ENCODE results near the gene DLGAP5.

Gene DLGAP5

DNA sequence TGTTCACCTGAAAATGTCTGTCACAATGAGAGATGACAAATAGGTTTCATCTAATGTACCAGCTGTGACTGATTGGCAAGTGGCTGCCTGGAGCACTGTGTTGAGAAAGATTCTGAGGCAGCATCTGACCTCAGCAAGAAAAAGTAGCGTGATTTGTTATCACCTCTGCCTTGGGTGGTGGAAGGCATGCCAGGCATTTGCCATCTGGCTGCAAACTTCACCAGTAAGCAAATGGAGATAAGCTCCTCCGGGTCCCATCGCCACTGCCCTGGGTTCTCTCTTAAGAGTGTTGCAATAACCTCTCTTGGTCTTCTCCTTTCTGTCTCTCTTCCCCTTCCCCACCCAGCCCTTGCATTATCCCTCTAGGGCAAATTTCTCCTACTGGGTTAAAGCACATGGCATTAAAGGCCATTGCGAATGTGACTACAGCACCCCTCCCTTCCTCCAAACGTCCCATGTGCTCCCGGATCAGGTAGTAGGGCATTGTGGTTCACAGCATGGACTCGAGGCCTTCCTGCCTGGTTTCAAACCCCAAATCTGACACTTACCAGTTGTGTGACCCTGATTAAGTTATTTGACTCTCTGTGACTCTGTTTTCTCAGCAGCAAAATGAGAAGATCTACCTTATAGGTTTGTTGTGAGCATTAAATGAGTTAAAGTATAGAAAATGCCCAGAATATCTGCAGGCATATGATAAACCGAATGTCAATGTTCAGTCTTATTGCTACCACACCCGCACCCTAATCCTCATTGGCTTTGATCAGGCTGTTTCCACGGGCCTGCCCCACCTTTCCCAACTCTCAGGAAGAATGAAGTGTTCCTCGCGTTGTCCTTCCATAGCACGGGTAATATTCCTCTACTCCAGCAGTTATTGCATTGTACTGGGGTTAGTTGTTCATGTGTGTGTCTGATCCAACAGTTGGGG, 70.6 kb downstream of the DLGAP5 start:
- H3K27ac Mint-ChIP-seq = no peak overlapping the region
- peaks cover 25% of the 10 kb centered on the region for H3K4me1 Mint-ChIP-seq
- H3K4me3 Mint-ChIP-seq = no peak overlapping the region
- H3K36me3 Mint-ChIP-seq = no peaks in the 10 kb centered on the region
- DNase-seq = no peak
- no peaks in the 10 kb centered on the region for H3K9me3 Mint-ChIP-seq
- CTCF ChIA-PET = no interaction called here
- peaks cover 60% of the 10 kb centered on the region for H3K27me3 Mint-ChIP-seq

DNA sequence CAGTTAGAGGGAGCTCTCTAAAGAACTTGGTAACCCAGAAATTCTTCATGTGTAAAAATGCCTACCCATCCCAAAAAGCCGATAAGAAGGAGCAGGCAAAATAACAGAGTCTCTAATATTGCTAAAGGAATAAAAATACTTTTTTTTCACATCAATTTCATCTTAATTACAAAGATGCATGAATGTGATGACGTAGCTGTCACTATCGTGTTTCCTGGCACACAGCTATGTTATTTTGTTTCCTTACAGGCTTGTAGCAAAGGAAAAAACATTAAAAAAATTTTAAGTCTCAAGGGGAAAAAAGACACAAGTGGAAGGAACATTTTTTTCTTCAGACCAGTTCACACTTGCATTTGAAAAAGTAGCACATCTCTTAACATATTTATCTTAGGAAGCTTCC, 72.6 kb downstream of the DLGAP5 start:
- CTCF ChIA-PET = interaction anchor here (0.7 to 2.1 kb wide), 4 partner anchors 9 to 46 kb away, joined by 3 to 5 read pairs (median 4); no protein-coding TSS in a partner anchor
- Mint-ChIP-seq H3K27ac (no peak overlapping the region), H3K36me3 (no peaks in the 10 kb centered on the region), H3K4me1 (peaks cover 8% of the 10 kb centered on the region), H3K27me3 (peaks cover 54% of the 10 kb centered on the region), H3K4me3 (no peak overlapping the region), H3K9me3 (no peaks in the 10 kb centered on the region)
- no peak for DNase-seq

DNA sequence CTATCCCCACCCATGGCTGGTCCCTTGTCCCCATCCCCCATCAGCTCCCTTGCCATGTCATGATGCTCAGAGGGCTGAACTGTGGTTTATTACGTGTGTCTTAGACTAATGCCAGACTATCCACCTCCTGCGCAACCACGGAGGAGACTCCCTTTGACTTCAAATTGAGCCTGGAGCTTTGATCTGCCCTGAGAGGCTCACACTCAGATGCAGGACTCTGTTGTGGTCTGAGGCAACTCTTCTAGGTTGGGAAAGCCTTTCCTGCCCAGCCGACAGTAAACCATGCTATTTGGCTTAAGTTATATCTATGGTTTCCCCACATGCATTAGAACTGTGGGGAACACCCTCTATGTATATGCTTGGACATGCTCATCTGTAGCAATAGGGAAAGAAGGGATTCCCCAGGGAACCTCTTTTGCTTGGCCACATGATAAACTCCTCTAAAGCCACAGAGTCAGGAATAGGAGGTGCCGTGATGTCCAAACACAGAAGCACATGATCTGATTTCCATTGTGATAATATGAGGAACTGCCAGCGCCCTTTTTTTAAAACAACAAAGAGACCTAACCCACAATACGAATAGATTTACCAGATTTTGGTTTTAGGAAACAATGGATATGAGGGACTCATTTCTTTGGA, 73.5 kb downstream of the DLGAP5 start:
- Mint-ChIP-seq H3K9me3 (no peaks in the 10 kb centered on the region), H3K4me3 (no peak overlapping the region), H3K36me3 (no peaks in the 10 kb centered on the region), H3K4me1 (peaks cover 8% of the 10 kb centered on the region), H3K27me3 (peaks cover 53% of the 10 kb centered on the region), H3K27ac (no peak overlapping the region)
- CTCF ChIA-PET = interaction anchor here (0.7 to 2.1 kb wide), 3 partner anchors 8 to 41 kb away, joined by 3 to 5 read pairs (median 4); no protein-coding TSS in a partner anchor
- DNase-seq = no peak

DNA sequence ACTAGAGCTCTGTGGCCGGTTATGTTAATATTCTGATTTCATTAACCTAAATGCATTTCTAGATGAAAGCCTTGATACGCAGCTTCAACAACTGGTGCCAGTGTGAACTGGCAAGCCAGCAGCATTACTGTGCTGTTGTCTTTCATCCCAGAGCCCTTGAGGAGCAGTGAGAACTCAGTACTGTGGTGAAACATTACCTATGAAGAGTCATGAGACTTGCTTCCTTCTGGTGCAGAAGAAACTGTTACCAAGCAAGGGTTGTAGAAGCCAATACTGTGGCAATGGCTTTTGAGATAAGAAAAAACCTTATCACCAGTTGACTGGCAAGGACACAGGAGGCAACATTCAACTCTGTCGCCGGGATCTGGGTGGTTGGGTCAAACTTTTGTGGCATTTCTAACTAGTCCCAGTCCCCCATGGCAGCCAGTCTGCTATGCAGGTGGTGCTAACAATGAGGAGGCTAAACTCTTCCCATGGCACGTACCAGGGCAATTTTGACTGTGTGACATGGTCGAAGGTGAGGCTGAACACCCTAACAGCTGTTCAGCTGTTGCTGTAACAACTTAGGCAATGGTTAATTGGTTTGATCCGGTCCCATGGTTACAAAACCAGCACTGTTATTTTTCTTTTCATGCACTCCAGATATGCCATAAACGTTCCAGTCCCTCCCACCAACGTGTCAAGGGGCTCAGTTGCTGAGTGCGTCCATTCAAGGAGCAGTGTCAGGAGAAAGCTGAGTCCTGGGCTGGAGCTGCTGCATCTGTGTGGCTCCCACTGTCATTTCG, 74.9 kb downstream of the DLGAP5 start:
- CTCF ChIA-PET = interaction anchor here (0.6 kb wide), 1 partner anchor 10 kb away, joined by 3 read pairs; no protein-coding TSS in a partner anchor
- DNase-seq = no peak
- Mint-ChIP-seq H3K27ac (no peak overlapping the region), H3K36me3 (no peaks in the 10 kb centered on the region), H3K9me3 (no peaks in the 10 kb centered on the region), H3K27me3 (peaks cover 48% of the 10 kb centered on the region), H3K4me3 (no peak overlapping the region), H3K4me1 (peaks cover 8% of the 10 kb centered on the region)

DNA sequence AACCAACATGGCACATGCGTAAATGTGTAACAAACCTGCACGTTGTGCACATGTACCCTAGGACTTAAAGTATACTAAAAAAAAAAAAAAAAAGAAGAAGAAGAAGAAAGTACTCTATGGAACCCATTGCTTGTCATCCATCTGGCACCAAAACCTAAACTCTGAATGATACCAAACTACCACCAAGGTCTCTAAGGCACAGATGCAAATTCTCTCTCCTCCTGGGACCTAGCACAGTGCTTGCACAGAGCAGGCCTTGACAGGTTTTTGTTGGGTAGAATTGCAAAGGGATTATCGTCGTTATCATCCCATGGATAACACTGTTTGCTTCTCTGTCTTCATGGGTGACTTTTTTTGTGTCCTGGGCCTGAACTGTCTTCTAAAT, 75.5 kb downstream of the DLGAP5 start:
- H3K4me3 Mint-ChIP-seq = no peak overlapping the region
- H3K36me3 Mint-ChIP-seq = no peaks in the 10 kb centered on the region
- peaks cover 44% of the 10 kb centered on the region for H3K27me3 Mint-ChIP-seq
- no peak overlapping the region for H3K27ac Mint-ChIP-seq
- peaks cover 8% of the 10 kb centered on the region for H3K4me1 Mint-ChIP-seq
- DNase-seq = no peak
- CTCF ChIA-PET = no interaction called here
- no peaks in the 10 kb centered on the region for H3K9me3 Mint-ChIP-seq

DNA sequence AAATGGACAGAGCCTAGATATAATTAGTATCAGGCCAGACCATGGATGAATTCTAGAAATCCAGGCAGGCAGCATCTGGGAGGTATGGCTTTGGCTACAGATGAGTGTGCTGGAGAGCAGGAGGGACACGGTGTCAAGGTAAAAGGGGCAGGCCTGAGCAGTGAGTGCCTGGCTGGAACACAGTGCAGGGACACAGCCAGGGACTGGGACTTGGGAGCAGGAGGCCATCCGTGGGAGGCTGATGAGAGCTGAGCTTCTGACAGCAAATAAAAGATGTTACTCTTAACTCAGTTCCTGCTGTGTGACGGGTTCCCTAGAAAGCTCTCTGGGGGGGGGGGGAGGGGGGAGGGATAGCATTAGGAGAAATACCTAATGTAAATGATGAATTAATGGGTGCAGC, 75.9 kb downstream of the DLGAP5 start:
- peaks cover 8% of the 10 kb centered on the region for H3K4me1 Mint-ChIP-seq
- CTCF ChIA-PET = no interaction called here
- no peak overlapping the region for H3K4me3 Mint-ChIP-seq
- no peak for DNase-seq
- H3K9me3 Mint-ChIP-seq = no peaks in the 10 kb centered on the region
- no peaks in the 10 kb centered on the region for H3K36me3 Mint-ChIP-seq
- H3K27me3 Mint-ChIP-seq = peaks cover 40% of the 10 kb centered on the region
- H3K27ac Mint-ChIP-seq = no peak overlapping the region

DNA sequence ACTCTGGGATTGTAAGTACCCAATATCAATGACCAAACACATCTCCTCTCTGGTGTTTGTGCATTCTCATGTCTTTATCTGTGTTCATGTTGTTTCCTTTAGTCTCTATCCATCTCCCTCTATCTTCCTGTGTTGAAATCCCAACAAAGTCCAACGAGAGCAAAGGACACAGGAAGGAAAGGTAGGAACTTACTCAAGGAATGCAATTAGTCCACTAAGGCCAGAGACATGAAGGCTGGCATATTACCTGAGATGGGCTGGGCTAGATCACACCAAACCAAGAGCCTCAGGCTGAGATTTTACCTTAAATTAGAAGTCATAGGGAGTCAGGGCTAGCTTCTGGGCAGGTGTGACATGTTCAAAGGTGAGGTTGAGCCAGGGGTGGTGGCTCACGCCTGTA, 76.7 kb downstream of the DLGAP5 start:
- Mint-ChIP-seq H3K27me3 (peaks cover 33% of the 10 kb centered on the region), H3K4me3 (no peak overlapping the region), H3K36me3 (no peaks in the 10 kb centered on the region), H3K9me3 (no peaks in the 10 kb centered on the region), H3K4me1 (peaks cover 8% of the 10 kb centered on the region), H3K27ac (no peak overlapping the region)
- DNase-seq = no peak
- CTCF ChIA-PET = interaction anchor here (1.3 kb wide), 1 partner anchor 64 kb away, joined by 3 read pairs; the partner anchor contains the start of gene MAPK1IP1L

DNA sequence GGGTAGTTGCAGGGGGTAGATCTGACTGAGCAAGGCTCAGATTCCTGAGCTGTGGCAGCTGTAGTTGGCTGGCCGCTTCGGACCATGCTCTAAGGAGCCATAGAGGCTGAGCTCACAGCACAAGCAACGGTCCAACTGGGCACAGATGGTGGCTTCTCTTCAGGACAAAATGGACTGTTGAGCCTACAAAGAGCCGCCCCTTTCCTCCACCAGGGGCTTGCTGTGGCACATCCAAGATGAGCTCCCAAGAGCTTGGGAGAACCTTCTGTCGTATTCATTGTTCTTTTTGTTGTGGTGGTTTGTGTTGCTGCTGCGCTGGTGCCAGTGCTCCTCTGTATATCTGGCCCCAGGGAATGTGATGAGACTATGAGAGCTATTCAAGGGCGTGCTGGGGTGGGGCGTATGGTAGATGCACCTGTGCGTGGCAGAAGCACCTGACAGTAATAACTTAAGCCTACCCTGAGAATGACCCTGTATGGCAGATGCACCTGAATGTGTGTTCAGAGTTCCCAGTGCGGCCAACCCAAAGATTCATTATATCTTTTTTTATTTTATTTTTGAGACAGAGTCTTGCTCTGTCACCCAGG, 80.2 kb downstream of the DLGAP5 start:
- peaks cover 15% of the 10 kb centered on the region for H3K4me1 Mint-ChIP-seq
- no peaks in the 10 kb centered on the region for H3K9me3 Mint-ChIP-seq
- peaks cover 13% of the 10 kb centered on the region for H3K27me3 Mint-ChIP-seq
- H3K4me3 Mint-ChIP-seq = no peak overlapping the region
- no peaks in the 10 kb centered on the region for H3K36me3 Mint-ChIP-seq
- H3K27ac Mint-ChIP-seq = no peak overlapping the region
- CTCF ChIA-PET = no interaction called here
- DNase-seq = no peak

DNA sequence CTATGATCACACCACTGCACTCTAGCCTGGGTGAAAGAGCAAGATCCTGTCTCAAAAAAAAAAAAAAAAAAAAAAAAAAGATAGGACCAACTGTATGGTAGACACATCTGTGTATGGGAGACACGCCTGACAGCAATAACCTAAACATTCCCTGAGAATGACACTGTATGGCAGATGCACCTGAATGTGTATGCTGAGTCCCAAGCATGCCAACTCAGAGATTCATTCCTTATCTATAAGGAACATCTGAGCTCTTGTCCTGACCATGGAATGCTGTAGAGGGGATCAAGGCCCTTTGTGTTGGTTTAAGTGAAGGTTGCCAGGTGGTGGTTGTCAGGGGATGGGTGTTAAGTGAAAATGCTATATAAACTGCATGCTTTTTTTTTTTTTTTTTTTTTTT, 81.5 kb downstream of the DLGAP5 start:
- Mint-ChIP-seq H3K9me3 (peaks cover 4% of the 10 kb centered on the region), H3K4me1 (peaks cover 18% of the 10 kb centered on the region), H3K36me3 (peaks cover 3% of the 10 kb centered on the region), H3K27ac (no peak overlapping the region), H3K4me3 (no peak overlapping the region), H3K27me3 (peaks cover 8% of the 10 kb centered on the region)
- CTCF ChIA-PET = interaction anchor here (1.6 kb wide), 1 partner anchor 9 kb away, joined by 4 read pairs; no protein-coding TSS in a partner anchor
- peak; percentile 5 for DNase-seq

DNA sequence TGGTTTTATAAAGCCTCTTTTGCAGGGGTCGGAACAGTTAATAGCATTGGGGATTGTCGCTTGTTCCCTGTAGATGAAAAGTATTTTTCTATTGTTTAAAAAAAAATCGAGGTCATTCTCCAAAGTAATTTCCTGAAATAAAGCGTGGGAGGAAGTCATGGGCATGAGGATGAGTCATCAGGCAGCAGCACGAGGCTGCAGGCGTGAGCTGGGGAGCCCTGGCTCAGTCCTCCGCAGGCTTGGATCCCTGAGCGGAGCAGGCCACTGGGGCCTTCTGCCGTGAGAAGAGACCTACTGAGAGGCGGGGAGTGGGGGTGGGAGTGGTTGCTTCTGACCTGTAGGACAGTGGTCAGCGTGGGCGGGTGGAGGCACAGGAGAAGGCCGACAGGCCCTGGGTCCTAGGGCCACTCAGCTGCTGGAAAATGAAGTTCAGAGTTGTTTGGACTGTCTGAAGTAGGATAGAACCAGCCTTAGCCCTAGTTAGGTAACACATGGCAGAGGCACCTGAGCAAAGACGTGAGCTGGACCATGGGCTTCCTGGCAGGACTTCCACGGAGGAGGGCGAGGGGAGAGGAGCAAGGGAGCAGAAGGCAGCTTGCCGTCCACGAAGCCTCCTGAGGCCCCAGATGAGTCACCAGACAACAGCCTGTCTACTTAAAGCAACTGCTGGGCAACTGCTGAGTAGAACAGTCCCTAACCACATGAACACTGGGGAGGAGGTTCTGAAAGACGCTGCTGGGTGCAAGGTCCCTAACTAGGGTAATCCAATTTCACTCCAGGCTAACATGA, 83.4 kb downstream of the DLGAP5 start:
- no peak overlapping the region for H3K27ac Mint-ChIP-seq
- CTCF ChIA-PET = no interaction called here
- H3K36me3 Mint-ChIP-seq = peaks cover 14% of the 10 kb centered on the region
- peak; percentile 24 for DNase-seq
- H3K27me3 Mint-ChIP-seq = peaks cover under 1% of the 10 kb centered on the region
- H3K4me3 Mint-ChIP-seq = no peak overlapping the region
- H3K9me3 Mint-ChIP-seq = peaks cover 13% of the 10 kb centered on the region
- peaks cover 33% of the 10 kb centered on the region for H3K4me1 Mint-ChIP-seq

DNA sequence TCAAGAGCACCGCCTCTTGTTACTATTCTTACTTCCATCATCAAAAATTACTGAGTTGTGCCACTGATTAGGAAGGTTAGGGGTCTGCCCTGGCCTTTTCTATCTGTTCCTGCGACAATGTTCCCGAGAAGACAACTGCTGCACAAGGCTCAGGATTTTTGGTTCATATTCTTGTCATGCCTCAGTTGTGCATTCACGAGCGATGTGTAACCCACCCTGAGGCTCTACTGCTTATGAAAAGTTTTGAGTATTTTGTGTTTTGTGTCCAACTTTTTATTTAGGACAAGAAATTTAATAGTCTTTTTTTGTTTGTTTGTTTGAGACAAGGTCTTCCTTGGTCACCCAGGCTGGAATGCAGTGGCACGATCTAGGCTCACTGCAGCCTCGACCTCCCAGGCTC, 85.4 kb downstream of the DLGAP5 start:
- no peak for DNase-seq
- H3K4me3 Mint-ChIP-seq = no peak overlapping the region
- CTCF ChIA-PET = no interaction called here
- peaks cover 47% of the 10 kb centered on the region for H3K4me1 Mint-ChIP-seq
- peaks cover 13% of the 10 kb centered on the region for H3K9me3 Mint-ChIP-seq
- H3K27ac Mint-ChIP-seq = peak overlapping the region; percentile 11
- no peaks in the 10 kb centered on the region for H3K27me3 Mint-ChIP-seq
- H3K36me3 Mint-ChIP-seq = peaks cover 14% of the 10 kb centered on the region

DNA sequence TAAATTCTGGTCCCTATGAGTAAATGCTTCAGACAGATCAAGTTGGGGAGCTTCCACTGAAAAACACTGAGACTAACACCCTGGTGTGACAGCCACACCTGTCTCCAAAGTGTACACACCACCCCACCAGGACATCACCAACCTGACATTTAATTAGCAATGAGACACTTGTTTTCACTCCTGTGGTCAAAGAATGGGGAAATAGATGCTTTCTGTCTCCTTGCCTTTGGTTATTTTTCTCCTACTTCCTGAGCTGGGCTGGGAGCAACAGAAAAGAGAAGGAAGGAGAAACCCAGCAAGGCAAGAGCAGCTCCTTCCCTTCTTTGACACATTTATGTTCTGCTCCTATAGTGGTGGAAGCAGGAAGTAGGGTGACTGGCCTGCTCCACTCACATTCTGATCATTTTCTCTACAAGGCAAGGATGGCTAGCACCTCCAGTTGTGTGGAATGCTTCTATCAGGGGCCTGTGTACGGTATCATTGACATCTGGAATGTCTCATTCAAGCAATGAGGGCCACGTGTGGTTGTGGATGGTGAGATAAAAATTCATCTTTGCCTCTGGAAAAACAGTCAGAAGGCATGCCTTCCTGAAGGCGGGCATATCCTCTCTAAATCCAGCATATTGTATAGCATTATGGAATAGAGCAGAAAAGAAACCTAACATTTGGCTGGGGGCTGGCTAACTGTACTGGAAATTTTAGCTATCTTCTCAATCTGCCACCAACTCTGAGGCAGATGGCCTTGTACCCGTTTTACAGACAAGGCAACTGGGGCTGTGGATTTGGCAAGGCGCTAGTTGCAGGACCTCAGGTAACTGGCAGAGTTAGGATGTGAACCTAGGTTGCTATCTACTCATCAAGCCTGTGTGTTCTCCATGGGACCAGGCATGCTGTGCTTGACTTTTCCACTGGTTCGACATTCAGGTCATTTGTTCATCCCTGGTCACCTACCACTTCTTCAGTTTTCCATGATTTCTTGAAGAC, 87.1 kb downstream of the DLGAP5 start:
- DNase-seq = no peak
- Mint-ChIP-seq H3K27me3 (no peaks in the 10 kb centered on the region), H3K27ac (peak overlapping the region; percentile 99), H3K4me1 (peaks cover 59% of the 10 kb centered on the region), H3K9me3 (peaks cover 13% of the 10 kb centered on the region), H3K36me3 (peaks cover 14% of the 10 kb centered on the region), H3K4me3 (no peak overlapping the region)
- CTCF ChIA-PET = interaction anchor here (0.9 to 2.3 kb wide), 5 partner anchors 14 to 57 kb away, joined by 3 to 9 read pairs (median 4); partner anchors contain the start of gene MAPK1IP1L
